ENCODE data around the gene GSC2. TPM values are rescaled to one million over a fixed set of nuclear protein-coding genes. Genes with fewer than 3 reads are reported as not detected.

The GSC2 gene
- total and polyA plus RNA-seq, 9 of the 15 experiments (the other 6 are each of a cell fraction or from before 2014, with no cell fraction given), result not detected

DNA sequence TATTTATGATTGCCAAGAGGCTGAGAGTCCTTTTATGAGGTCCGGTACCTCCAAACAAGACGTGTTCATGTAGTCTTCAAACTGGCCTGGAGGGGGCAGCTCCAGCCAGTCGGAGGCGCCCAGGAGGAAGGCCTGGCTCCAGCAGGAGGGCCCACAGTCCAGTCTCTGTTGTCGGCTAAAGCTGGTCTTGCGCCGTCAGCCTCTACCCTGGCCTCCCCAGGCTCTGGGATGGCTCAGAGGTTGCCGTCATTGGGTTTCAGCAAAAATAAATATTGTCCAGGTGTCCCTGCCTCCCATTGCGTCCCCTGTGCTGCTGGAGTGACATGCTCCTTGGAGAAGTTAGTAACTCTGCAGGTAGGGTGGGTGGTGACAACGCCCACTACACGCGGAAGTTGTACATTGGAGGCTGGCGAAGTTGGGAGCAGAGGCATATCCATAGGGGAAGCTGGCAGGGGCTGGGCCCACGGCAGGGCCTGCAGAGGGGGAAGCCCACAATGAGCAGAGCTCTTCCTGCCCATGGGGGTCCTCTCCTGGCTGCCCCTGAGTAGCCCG, 29.5 kb upstream of the GSC2 start (continued):
- TF ChIP-seq ZBTB1 (CRISPR knock-in tag; IDR thresholded peaks at IDR 0.05; ENCODE audit: borderline replicate concordance, low read depth) (no peak), ZNF77 (CRISPR knock-in tag; IDR thresholded peaks at IDR 0.05) (no peak), ETS2 (tag; IDR thresholded peaks at IDR 0.05; ENCODE audit: borderline replicate concordance, poor library complexity, severe bottlenecking) (no peak), XRCC5 (IDR thresholded peaks at IDR 0.05; ENCODE audit: low read depth, low read length) (no peak), ELF4 (CRISPR knock-in tag; IDR thresholded peaks at IDR 0.05) (no peak; the same call in 1 of the 2 replicates), RBM34 (IDR thresholded peaks at IDR 0.05; ENCODE audit: borderline replicate concordance, insufficient read depth, low read length) (no peak), KAT8 (IDR thresholded peaks at IDR 0.05; ENCODE audit: low read depth) (no peak), MXD1 (CRISPR knock-in tag; IDR thresholded peaks at IDR 0.05; ENCODE audit: borderline replicate concordance, poor library complexity, severe bottlenecking) (peak; percentile 50), CREB5 (CRISPR knock-in tag; IDR thresholded peaks at IDR 0.05) (no peak), LARP7 (IDR thresholded peaks at IDR 0.05) (no peak), RFX5 (IDR thresholded peaks at IDR 0.05; ENCODE audit: low read depth, low read length) (no peak), PBX2 (CRISPR knock-in tag; IDR thresholded peaks at IDR 0.05; ENCODE audit: low read depth) (no peak), PBX2 (tag; conservative IDR thresholded peaks at IDR 0.05; ENCODE audit: low read depth) (no peak), BCOR (IDR thresholded peaks at IDR 0.05) (no peak), MCM3 (IDR thresholded peaks at IDR 0.05) (no peak), HIVEP1 (CRISPR knock-in tag; IDR thresholded peaks at IDR 0.05) (peak; percentile 1; the same call in 1 of the 2 replicates), HDAC8 (tag; IDR thresholded peaks at IDR 0.05) (0 out of 2 replicates have a peak, but pooled peaks have one; percentile 59)
- TF ChIP-seq, protein P1, sequence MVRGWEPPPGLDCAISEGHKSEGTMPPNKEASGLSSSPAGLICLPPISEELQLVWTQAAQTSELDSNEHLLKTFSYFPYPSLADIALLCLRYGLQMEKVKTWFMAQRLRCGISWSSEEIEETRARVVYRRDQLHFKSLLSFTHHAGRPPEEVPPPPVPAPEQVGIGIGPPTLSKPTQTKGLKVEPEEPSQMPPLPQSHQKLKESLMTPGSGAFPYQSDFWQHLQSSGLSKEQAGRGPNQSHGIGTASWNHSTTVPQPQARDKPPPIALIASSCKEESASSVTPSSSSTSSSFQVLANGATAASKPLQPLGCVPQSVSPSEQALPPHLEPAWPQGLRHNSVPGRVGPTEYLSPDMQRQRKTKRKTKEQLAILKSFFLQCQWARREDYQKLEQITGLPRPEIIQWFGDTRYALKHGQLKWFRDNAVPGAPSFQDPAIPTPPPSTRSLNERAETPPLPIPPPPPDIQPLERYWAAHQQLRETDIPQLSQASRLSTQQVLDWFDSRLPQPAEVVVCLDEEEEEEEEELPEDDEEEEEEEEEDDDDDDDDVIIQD (CRISPR knock-in tag; IDR thresholded peaks at IDR 0.05), result 0 out of 2 replicates have a peak, but pooled peaks have one; percentile 17
- TF ChIP-seq, protein P2, sequence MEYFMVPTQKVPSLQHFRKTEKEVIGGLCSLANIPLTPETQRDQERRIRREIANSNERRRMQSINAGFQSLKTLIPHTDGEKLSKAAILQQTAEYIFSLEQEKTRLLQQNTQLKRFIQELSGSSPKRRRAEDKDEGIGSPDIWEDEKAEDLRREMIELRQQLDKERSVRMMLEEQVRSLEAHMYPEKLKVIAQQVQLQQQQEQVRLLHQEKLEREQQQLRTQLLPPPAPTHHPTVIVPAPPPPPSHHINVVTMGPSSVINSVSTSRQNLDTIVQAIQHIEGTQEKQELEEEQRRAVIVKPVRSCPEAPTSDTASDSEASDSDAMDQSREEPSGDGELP (CRISPR knock-in tag; IDR thresholded peaks at IDR 0.05; ENCODE audit: borderline replicate concordance), result no peak
- TF ChIP-seq, protein P3, sequence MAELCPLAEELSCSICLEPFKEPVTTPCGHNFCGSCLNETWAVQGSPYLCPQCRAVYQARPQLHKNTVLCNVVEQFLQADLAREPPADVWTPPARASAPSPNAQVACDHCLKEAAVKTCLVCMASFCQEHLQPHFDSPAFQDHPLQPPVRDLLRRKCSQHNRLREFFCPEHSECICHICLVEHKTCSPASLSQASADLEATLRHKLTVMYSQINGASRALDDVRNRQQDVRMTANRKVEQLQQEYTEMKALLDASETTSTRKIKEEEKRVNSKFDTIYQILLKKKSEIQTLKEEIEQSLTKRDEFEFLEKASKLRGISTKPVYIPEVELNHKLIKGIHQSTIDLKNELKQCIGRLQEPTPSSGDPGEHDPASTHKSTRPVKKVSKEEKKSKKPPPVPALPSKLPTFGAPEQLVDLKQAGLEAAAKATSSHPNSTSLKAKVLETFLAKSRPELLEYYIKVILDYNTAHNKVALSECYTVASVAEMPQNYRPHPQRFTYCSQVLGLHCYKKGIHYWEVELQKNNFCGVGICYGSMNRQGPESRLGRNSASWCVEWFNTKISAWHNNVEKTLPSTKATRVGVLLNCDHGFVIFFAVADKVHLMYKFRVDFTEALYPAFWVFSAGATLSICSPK (IDR thresholded peaks at IDR 0.05; ENCODE audit: borderline replicate concordance), result no peak

Data from K562 (cell line).